GM12891 (cell line): ENCODE measurements around the gene KLK15. TPM values are rescaled to one million over a fixed set of nuclear protein-coding genes. Genes with fewer than 3 reads are reported as not detected.

Experiments used
- DNase-seq: peaks from one replicate; pipeline ENCODE4 v3.0.0; 2011; ENCODE audit warnings: low spot score; ENCODE audit not compliant: insufficient read length
- FAIRE-seq: peaks from 2 replicates; lab custom pipeline; 2011; peaks lifted over from hg19 to GRCh38; lab: Jason Lieb, UNC
- PAX5 ChIP-seq: IDR thresholded peaks from 2 replicates; pipeline ENCODE4 v1.6.1; 2011; ENCODE audit warnings: low read length, moderate library complexity, mild to moderate bottlenecking; ENCODE audit not compliant: insufficient read depth, severe bottlenecking
- POLR2A ChIP-seq: IDR thresholded peaks from 2 replicates; pipeline ENCODE4 v1.6.1; 2011; ENCODE audit warnings: low read depth, low read length, control low read depth
- POLR2AphosphoS5 ChIP-seq: IDR thresholded peaks from 2 replicates; pipeline ENCODE4 v1.6.1; 2011; ENCODE audit warnings: low read depth, low read length, control low read depth
- POU2F2 ChIP-seq: IDR thresholded peaks from 2 replicates; pipeline ENCODE4 v1.6.1; 2011; ENCODE audit warnings: low read depth, mild to moderate bottlenecking, control low read depth, low read length, moderate library complexity
- SPI1 ChIP-seq: IDR thresholded peaks from 2 replicates; pipeline ENCODE4 v1.6.1; 2011; ENCODE audit warnings: low read depth, low read length, control low read depth
- TAF1 ChIP-seq: IDR thresholded peaks from 2 replicates; pipeline ENCODE4 v1.6.1; 2011; ENCODE audit warnings: low read depth, low read length, control low read depth
- polyA plus RNA-seq: library from polyadenylated mRNA; unstranded; fragments of >200 nt; gene quantifications from one replicate; pipeline ENCODE4 v1.2.1, GENCODE V29; 2012; ENCODE audit warnings: low read depth, missing spikeins, inconsistent platforms; ENCODE audit not compliant: missing spikeins

The KLK15 gene, protein sequence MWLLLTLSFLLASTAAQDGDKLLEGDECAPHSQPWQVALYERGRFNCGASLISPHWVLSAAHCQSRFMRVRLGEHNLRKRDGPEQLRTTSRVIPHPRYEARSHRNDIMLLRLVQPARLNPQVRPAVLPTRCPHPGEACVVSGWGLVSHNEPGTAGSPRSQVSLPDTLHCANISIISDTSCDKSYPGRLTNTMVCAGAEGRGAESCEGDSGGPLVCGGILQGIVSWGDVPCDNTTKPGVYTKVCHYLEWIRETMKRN
- not detected for polyA plus RNA-seq

- no peak for TF ChIP-seq PAX5
- TF ChIP-seq POLR2AphosphoS5: no peak
- no peak for TF ChIP-seq POLR2A
- TF ChIP-seq POU2F2: no peak
- no peak for TF ChIP-seq SPI1
- no peak for TF ChIP-seq TAF1
- FAIRE-seq (no peak), DNase-seq (no peak)
Observed at GRCh38 chr19:50833117-50833801, at the start of gene KLK15. TSS of gene KLK15 (minus strand) at chr19:50833574. CDS start at chr19:50831492, 2,082 bp downstream.

DNA sequence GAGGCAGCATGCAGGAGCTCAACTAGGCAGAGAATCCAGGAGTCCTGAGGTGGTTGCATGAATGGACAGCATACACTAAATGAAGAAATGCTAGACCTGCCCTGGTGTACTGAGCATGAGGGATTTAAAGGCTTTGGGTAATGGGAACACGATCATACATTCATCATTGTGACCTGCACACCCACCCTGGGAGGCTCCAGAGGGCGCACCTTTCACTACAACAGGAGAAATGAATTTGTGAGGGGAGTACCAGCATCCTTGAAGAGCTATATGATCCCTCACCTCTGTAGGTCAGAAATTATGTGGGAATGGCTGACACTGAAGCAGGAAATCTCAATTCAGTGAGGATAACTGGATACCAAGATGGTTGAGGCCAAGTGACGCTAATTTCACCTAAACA, 48.8 kb upstream of the KLK15 start:
- TF ChIP-seq TAF1 (no peak), POU2F2 (no peak), POLR2A (no peak), PAX5 (no peak), SPI1 (no peak), POLR2AphosphoS5 (no peak)
- DNase-seq: no peak
- no peak for FAIRE-seq

DNA sequence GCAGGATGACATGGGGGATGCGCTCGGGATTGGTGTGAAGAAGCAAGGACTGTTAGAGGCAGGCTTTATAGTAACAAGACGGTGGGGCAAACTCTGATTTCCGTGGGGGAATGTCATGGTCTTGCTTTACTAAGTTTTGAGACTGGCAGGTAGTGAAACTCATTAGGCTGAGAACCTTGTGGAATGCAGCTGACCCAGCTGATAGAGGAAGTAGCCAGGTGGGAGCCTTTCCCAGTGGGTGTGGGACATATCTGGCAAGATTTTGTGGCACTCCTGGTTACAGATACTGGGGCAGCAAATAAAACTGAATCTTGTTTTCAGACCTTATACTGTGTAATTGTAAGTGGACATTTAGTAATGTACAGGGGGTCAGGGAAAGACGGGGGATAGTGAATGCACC, 46.9 kb upstream of the KLK15 start:
- no peak for TF ChIP-seq POU2F2
- no peak for TF ChIP-seq TAF1
- TF ChIP-seq POLR2A: no peak
- no peak for TF ChIP-seq SPI1
- no peak for TF ChIP-seq PAX5
- no peak for TF ChIP-seq POLR2AphosphoS5
- DNase-seq (no peak), FAIRE-seq (no peak)

- TF ChIP-seq POU2F2 (no peak), PAX5 (no peak), SPI1 (no peak), TAF1 (no peak), POLR2A (no peak), POLR2AphosphoS5 (no peak)
- FAIRE-seq (no peak), DNase-seq (no peak)
Observed at GRCh38 chr19:50878851-50879250, 45.5 kb upstream of the KLK15 start.

- no peak for DNase-seq
- no peak for TF ChIP-seq POU2F2
- TF ChIP-seq POLR2A: no peak
- TF ChIP-seq TAF1: no peak
- TF ChIP-seq PAX5: no peak
- no peak for TF ChIP-seq SPI1
- TF ChIP-seq POLR2AphosphoS5: no peak
- no peak for FAIRE-seq
Observed at GRCh38 chr19:50877338-50877737, 44.0 kb upstream of the KLK15 start.

GRCh38 chr19:50876456-50876855, 43.1 kb upstream of the KLK15 start:
- no peak for TF ChIP-seq POU2F2
- TF ChIP-seq PAX5: no peak
- TF ChIP-seq SPI1: no peak
- no peak for TF ChIP-seq POLR2AphosphoS5
- TF ChIP-seq TAF1: no peak
- no peak for TF ChIP-seq POLR2A
- DNase-seq (no peak), FAIRE-seq (no peak)

DNA sequence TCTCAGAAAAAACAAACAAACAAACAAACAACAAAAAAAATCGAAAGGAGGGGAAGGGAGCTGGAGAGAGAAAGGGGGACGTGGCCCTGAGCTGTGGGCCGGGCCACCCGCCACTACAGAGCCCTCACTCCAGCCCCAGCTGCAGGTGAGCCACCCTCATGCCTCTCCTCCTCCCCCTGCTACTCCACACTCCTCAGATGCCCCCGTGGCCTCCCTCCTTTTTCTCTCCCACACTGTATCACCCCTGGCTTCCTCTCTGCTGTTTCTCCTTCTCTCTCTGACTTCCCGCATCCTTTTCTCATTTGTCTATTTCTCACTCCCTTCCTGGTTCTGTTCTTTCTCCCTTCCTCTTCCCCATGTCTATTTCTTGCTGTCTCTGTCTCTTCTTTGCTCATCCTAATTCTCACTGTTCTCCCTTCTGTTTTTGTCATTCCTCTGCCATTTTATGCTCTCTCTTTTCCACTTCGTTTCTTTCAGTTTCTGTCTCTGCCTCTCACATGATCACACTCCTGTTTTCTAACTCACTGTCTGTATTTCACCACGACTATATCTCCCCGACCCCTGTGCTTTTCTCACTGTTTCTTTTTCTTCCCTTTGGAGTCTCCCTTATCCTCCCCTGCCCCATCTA, 42.5 kb upstream of the KLK15 start:
- DNase-seq (peak; percentile 37), FAIRE-seq (peak; percentile 85)
- TF ChIP-seq TAF1: no peak
- TF ChIP-seq SPI1: peak; percentile 23; the same call in 1 of the 2 replicates
- TF ChIP-seq POU2F2: no peak
- no peak for TF ChIP-seq POLR2A

DNA sequence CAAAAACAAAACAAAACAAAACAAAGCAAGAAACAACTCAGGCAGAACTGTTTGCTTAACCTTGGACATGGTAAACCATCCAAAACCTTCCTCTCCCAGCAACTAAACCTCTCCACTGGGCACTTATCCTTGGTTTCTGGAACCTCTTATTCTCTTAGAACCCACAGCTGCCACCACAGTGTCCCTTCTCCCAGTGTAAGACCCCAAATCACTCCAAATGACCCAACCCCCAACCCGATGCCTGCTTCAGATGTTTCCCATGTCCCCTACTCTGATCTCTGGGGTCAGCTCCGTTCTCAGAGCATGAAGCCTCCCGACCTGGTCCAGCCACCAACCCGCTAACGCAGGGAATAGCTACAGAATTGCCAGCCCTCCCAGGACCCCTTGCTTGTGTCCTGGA, 40.8 kb upstream of the KLK15 start:
- DNase-seq: no peak
- no peak for FAIRE-seq
- TF ChIP-seq PAX5: no peak
- no peak for TF ChIP-seq TAF1
- no peak for TF ChIP-seq SPI1
- no peak for TF ChIP-seq POU2F2
- no peak for TF ChIP-seq POLR2AphosphoS5
- TF ChIP-seq POLR2A: no peak

- no peak for TF ChIP-seq POU2F2
- TF ChIP-seq POLR2AphosphoS5: no peak
- no peak for TF ChIP-seq POLR2A
- TF ChIP-seq SPI1: no peak
- no peak for TF ChIP-seq PAX5
- no peak for TF ChIP-seq TAF1
- DNase-seq (no peak), FAIRE-seq (no peak)
Observed at GRCh38 chr19:50873056-50873455, 39.7 kb upstream of the KLK15 start, which contains the start of gene KLK2. TSS of gene KLK2 (plus strand) at chr19:50873439. CDS start at chr19:50873474, 35 bp downstream.
